GM18909 (cell line): ENCODE data around the gene CIB4.

Experiments used
- ATAC-seq: cut with Tn5 transposase; IDR thresholded peaks from one replicate; pipeline ENCODE4 v1.9.1; 2021; ENCODE audit warnings: mild to moderate bottlenecking; ENCODE audit not compliant: unreplicated experiment, poor library complexity

The CIB4 gene

GRCh38 chr2:26628561-26629345, 12.4 kb downstream of the CIB4 start:
- no peak for ATAC-seq

DNA sequence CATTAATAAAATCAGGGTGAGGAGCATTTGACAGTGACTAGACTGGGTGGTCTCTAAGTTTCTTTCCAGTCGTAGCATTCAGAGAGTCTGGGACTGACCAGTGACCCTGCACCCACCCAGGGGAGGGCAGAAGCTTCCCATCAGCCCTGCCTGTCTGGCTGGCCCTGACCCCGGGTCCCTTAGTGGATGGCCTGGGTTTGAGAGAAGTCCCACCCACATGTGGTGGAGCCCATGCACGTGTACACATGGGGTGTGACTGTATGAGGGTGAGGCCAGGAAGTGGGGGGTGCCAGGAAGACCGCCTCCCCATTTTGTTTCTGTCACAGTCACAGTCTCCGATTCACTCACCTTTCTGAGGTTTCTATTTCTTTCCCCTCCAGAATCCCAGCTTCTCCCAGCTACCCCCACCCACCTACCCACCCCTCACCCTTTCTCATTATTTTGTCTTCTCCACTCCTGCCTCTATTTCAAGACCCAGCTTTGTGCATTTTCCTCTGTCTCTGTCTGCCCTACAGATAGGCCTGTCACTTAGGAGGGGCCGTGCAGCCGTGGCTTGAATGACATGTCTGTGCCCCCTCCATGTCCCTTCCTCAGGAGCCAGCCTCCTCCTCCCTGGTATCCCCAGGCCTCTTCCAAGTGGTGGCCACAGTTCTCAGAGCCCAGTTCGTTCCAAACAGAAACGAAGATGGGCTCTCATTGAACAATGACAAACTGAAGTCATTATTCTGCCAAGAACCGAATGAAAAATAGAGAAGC, 13.6 kb downstream of the CIB4 start:
- no peak for ATAC-seq

DNA sequence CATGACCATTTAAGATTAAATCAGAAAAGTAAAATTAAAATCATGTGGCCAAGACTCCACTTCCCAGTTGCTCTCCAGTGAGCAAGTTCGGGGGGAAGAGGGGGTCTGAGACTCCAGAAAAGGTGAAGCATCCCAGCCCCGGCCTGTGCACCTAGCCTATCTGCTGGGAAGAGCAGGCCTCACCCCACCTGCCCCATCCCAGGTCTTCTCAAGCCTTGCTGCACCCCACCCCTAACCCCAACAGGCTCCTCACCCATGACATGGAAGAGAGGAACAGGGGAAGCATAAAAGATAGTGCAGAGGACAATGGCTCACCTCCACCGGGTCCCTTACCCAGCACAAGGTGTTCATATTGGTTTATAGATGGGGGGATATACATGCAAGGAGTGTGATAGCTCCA, 14.6 kb downstream of the CIB4 start:
- no peak for ATAC-seq

GRCh38 chr2:26623541-26624495, 17.3 kb downstream of the CIB4 start:
- ATAC-seq = no peak

DNA sequence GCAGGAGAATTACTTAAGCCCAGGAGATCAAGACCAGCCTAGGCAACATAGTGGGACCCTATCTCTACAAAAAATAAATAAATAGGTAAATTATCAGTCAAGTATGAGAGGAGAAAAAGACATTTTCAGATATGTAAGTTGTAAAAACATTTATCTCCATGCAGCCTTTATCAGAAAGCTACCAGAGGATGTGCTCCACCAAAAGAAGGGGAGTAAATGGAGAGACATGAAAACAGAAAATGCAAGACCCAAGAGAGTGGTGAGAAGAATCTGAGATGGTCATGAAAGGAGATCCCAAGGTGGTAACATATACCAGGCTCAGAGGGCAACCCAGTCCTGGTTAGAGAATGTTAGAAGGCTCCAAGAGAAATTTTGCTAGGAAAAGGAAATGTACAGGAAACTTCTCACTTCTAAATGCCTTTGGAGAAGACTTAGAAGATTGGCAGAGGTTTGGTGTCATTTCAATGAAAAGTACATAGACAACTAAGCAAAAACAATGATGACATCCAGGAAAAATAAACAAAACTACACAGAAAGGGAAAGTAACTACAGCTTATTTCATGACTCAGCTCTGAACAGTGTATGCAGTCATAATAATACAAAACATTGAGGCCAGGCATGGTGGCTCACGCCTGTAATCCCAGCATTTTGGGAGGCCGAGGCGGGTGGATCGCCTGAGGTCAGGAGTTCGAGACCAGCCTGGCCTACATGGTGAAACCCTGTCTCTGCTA, 19.5 kb downstream of the CIB4 start:
- no peak for ATAC-seq

DNA sequence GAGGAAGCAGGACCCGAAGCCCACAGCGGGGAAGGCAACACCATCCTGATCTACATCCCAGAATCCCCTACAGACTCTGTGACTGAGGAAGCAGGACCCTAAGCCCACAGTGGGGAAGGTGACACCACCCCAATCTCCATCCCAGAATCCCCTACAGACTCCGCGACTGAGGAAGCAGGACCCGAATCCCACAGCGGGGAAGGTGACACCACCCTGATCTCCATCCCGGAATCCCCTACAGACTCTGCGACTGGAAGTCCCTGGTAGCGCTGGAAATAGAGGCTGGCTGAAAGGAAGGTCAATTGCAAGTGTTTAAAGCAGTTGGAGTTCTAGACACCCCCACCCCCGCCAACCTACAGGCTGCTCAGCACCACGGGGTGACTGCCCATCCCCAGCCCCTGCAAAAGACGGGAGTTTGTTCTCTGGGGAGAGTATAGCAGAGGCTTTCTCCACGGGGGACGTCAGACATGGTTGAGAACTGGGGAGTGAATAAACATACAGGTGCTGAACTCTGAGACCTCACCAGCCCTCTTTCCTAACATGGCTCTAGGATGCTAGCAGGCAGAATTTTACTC, 21.0 kb downstream of the CIB4 start:
- ATAC-seq = no peak

DNA sequence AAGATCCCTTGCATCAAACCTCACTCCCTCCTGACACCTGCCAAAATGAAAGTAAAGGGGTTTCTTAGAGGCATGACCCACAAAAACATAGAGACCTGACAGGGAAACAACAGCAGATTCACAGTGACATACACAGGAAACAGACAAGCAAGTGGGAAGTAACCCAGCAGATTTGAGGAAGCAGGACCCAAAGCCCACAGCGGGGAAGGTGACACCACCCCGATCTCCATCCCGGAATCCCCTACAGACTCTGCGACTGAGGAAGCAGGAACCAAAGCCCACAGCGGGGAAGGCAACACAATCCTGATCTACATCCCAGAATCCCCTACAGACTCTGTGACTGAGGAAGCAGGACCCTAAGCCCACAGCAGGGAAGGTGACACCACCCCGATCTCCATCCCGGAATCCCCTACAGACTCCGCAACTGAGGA, 21.6 kb downstream of the CIB4 start:
- no peak for ATAC-seq

DNA sequence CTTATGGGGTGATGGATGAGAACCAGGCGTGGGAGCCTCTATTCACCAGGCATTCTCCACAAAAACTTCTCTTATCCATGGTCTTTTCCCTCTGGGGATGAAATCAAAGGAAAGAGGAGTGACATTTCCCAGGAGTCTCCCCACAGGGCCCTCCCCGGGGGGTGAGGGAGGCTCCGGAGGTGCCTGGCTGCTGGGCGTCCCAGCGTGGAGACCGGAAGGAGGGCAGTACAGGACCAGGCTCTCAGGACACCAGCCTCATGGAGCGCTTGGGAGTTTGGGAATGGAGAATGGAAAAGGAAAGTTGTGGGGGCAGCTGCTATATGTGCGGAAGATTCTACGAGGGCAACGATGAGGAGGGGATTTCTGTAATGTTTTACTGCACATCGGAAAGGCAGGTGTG, 22.1 kb downstream of the CIB4 start:
- no peak for ATAC-seq

GRCh38 chr2:26618611-26619010, 22.6 kb downstream of the CIB4 start:
- no peak for ATAC-seq

- ATAC-seq = no peak
Measured at GRCh38 chr2:26617588-26618083, 23.5 kb downstream of the CIB4 start.

GRCh38 chr2:26616706-26617587, 24.2 kb downstream of the CIB4 start:
- no peak for ATAC-seq

GRCh38 chr2:26615860-26616705, 25.1 kb downstream of the CIB4 start:
- no peak for ATAC-seq

DNA sequence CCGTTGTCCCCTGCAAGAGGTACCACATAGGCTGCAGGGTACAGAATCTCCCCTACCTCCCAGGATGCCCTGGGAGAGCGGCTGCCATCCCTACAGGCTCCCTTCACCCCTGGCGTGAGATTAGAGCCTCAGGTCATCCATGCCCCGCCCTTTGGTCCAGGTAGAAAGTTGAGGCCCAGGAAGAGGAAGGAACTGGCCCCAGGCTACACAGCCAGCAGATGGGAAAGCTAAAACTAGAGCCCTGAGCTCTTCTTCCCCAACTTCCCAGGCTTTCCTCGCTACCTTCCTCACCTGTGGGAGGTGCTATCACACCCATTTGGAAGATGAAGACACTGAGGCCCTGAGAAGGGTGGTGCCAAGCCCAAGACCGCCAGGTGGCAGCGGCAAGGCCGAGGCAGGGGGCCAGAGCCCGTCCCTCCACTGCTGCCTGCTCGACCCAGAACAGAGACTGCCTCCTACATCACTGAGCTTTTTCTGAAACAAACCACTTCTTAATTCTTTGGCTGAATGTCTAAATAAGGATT, 25.8 kb downstream of the CIB4 start:
- ATAC-seq = no peak

GRCh38 chr2:26614216-26615138, 26.7 kb downstream of the CIB4 start:
- no peak for ATAC-seq

- no peak for ATAC-seq
Measured at GRCh38 chr2:26613241-26614215, 27.6 kb downstream of the CIB4 start.
